Coronary artery (tissue), 2 donors: ENCODE measurements around the gene TMEM9B.
"Not testable (repeated sequence)": the region's sequence is repeated elsewhere in the genome, so short reads cannot be mapped to it uniquely, and the experiment has no call there.

Experiments used
- DNase-seq: peaks from one replicate; pipeline ENCODE4 v3.0.0-alpha.2; 2017; ENCODE audit warnings: low spot score
- H3K27ac ChIP-seq, 2 donors: fragments of 200-600 bp; sonication (generic); one replicate each; pipeline ENCODE4 v1.5.1; 2016 to 2019
- H3K4me3 ChIP-seq: fragments of 200-600 bp; sonication (generic); 2 replicates; pipeline ENCODE4 v1.5.1; 2016; ENCODE audit warnings: mild to moderate bottlenecking, moderate library complexity
- CTCF ChIP-seq: fragments of 200-600 bp; sonication (generic); IDR thresholded peaks from one replicate; pipeline ENCODE4 v1.5.1; 2019; ENCODE audit warnings: antibody characterized with exemption

The TMEM9B gene

GRCh38 chr11:8937659-8938058 lies 26.6 kb downstream of the TMEM9B start:
- Histone ChIP-seq H3K4me3 (no peak overlapping the region), H3K27ac (no peak overlapping the region)
- TF ChIP-seq CTCF: no peak
- no peak for DNase-seq

GRCh38 chr11:8937159-8937558 lies 27.1 kb downstream of the TMEM9B start:
- no peak overlapping the region for H3K4me3 ChIP-seq
- TF ChIP-seq CTCF: no peak
- H3K27ac ChIP-seq: no peak overlapping the region
- DNase-seq: no peak

- not testable (repeated sequence) for H3K27ac ChIP-seq, H3K4me3 ChIP-seq, DNase-seq
These were observed 28.5 kb downstream of the TMEM9B start for GRCh38 chr11:8935789-8936188.

- H3K27ac ChIP-seq: no peak overlapping the region
- H3K4me3 ChIP-seq: no peak overlapping the region
- DNase-seq: no peak
- TF ChIP-seq CTCF: no peak
These were observed 29.3 kb downstream of the TMEM9B start for GRCh38 chr11:8934742-8935488.

GRCh38 chr11:8933931-8934330 lies 30.3 kb downstream of the TMEM9B start:
- no peak for TF ChIP-seq CTCF
- Histone ChIP-seq H3K27ac (no peak overlapping the region), H3K4me3 (no peak overlapping the region)
- DNase-seq: no peak

GRCh38 chr11:8932564-8933180 lies 31.6 kb downstream of the TMEM9B start, which contains the start of gene C11orf16:
Gene C11orf16, minus strand, starts transcription at chr11:8932947. Its CDS starts 639 bp downstream, at chr11:8932308.
- Histone ChIP-seq H3K27ac (no peak within 1 kb of the TSS), H3K4me3 (no peak within 1 kb of the TSS)
- no peak for TF ChIP-seq CTCF
- no peak for DNase-seq

GRCh38 chr11:8930456-8931175 lies 33.6 kb downstream of the TMEM9B start:
- DNase-seq: no peak
- no peak overlapping the region for H3K4me3 ChIP-seq
- TF ChIP-seq CTCF: no peak
- no peak overlapping the region for H3K27ac ChIP-seq
